Stimulated activated CD4-positive, alpha-beta T cell treated with anti-CD3 and anti-CD28 coated beads, Interleukin-12 subunit alpha, Interleukin-12 subunit beta, amount 100 ng/mL, for 4 hours (primary cell): ENCODE data around the gene XCL2.
"Not testable (repeated sequence)": the region's sequence is repeated elsewhere in the genome, so short reads cannot be mapped to it uniquely, and the experiment has no call there.

Source experiments
- DNase-seq: peaks from one replicate; pipeline ENCODE4 v3.0.0-alpha.2; 2020

The XCL2 gene

DNA sequence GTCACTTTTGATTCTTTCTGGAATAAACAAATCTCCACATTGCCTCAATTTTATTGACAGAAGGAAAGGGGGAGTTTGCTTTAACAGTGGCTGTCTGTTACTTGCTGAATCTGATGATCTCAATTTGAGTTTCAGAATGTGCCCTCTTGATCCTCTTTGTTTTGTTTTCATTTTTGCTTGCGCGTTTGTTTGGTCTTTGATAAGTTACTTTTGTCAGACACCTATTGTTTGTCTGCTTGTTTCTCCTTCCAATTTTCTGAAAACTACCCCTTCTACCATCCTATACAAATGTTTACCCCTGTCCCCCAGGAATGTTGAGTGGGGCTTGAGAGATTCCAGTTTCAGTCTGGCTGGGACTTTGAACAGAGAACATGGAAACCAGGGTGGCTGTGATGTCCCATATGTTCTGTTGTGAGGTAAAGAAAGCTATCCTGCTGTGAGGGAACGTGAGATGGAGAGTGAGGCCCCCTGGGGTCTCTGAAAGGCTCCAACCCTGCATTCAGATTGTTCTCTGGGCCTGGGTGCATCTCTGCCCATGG lies 11.8 kb upstream of the XCL2 start:
- DNase-seq = no peak

DNA sequence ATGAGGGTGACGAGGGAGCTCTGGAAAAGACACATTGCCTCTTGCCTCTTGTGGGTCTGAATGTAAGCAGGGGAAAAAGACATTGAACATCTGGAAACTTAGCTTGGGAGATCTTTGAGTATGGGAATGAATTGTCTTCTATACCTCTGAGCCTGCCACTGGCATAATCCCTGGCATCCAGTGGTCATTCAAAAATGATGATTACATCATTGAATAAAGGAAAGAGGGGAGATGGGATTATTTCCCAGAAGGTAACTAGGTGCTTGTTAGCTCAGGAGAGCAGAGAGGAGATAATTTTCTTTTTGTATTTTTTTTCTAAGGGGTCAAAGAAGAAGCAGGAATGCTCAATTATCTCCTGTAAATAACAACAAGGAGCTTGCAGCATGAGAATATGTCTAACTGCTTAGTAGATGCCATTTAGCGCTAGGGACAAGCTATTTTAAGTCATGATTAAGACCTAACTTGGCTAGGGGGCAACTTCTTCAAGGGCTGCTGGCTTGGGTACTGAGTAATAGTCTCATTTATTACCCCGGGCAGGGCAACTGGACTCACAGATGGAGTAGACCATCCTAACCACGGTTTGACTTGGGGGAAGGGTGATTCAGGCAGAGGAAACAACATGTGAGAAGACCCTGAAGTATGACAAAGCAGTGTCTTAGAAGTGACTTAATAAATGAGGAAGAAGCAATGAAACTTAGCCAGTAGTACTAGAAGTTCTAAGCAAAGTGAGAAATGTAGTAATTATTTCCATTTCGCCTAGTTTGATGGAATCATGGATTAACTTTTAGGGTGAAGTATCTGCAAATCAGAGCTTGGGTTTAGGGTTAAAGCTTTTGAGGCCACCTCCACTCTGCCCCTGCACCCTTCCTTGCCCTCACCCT lies 11.0 kb upstream of the XCL2 start:
- DNase-seq = no peak

DNA sequence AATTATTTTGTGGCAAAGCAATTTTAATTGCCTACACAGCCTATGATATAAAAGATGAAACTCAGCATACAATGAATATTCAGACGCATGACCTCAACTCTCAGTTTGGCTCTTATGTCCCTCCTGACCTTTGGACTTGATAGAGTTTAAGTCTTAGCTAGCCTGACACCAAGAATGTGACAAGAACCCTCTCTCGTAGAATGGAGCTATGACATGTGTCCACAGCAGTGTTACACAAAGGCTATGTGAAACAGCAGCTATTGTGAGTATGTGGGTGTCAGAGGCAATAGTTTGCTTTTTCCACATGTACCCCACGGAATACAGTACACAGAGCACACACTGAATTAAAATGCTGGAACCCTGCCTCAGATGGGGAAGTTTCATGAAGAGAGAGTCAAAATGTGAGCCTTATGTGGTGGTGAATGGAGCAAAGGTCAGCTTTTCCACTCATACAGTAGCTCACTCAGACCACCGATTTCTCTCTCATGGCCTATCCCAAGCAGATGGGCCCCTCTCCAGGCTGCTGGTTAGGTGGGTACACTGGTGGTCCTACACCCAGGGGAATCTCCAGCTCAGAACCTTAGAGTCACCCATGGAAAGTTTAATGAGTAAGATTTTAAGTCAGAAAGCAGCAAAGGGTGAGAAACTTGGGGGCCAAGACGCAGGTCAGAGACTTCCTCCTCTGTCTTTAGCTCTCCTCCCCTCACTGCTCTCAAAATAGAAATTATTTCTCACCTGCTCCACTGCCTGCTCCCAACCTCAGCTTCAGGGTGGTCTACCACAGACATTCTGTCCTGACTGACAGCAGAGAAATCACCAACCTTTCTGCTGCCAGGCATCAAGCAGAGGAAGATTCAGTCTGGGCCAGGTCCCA lies 10.1 kb upstream of the XCL2 start:
- no peak for DNase-seq

DNA sequence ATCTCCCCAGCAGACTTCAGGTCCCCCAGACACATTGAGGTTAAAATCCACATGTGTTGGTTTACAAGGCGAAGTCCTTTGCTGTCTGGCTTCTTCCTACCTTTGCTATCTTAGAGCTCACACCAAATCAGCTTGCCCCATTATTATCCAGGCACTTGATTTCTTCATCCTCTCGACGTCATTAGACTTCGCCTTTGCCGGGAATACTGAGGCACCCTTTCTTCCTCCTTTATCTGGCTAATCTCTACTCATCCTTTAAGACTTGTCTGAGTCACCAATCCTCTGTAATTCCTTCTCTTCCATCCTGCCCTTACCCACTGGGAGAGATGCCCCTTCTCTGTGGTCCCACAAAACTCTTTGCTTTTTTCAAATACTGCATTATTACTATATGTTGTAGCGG lies 9.2 kb upstream of the XCL2 start:
- no peak for DNase-seq

GRCh38 chr1:168551688-168552087 lies 7.9 kb upstream of the XCL2 start:
- no peak for DNase-seq

- DNase-seq = no peak
Observed at GRCh38 chr1:168550971-168551370, 7.2 kb upstream of the XCL2 start.

- DNase-seq = not testable (repeated sequence)
Observed at GRCh38 chr1:168546553-168546895, 2.7 kb upstream of the XCL2 start.

DNA sequence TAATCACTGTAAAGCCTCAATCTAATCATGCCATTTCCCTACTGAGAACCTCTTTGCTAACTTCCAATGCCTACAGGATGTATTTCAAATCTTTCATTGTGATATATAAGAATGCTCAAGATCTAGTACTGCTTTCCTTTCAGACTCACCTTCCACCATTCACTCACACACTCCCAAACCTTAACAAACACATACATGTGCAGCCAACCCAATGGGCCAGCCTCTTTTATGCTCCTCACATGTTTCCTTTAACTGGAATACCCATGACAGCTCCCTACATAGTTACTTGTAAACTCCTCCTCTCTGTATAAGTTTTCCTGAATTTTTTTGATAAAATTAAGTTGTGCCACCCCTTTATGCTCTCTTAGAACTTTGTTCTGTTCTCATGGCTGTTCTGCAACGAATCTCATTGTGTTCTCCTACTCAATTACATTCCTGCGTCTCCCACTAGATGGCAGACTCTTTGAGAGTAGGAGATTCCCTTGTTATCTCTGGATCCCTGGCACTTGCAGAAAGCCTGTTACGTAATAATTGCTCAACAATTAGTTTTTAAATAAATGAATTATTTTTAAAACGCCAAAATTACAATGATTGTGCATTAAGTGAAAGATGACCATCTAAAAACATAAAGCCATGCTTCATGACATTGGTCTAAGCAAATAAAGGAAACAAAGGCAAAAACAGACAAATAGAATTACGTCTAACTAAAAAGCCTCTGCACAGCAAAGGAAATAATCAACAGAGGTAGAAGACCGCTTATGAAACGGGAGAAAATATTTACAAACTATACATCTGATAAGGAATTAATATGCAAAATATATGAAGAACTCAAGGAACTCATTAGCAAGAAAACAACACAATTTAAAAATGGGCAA lies 2.1 kb upstream of the XCL2 start:
- DNase-seq = not testable (repeated sequence)

- not testable (repeated sequence) for DNase-seq
Observed at GRCh38 chr1:168542978-168543377, 819 bp downstream of the XCL2 start.

DNA sequence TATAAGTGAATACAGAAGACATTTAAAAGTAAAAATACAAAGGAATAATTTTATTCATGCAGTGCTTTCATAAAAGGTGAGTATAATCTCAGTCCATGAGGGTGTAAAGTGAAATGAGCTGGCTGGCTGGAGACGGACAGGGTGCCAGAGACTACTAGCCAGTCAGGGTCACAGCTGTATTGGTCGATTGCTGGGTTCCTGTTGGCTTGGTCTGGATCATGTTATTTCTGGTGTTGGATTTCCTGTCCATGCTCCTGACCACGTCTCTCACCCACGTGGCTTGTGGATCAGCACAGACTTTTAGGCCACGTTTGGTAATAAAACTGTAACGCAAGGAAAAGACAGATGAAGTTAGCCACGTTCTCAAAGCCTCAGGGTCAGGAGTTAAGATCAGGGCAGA lies 3.0 kb downstream of the XCL2 start:
- not testable (repeated sequence) for DNase-seq

- DNase-seq = no peak
Observed at GRCh38 chr1:168535536-168535935, 8.3 kb downstream of the XCL2 start.

- DNase-seq = no peak
Observed at GRCh38 chr1:168531615-168532345, 12.0 kb downstream of the XCL2 start.

GRCh38 chr1:168529518-168529917 lies 14.3 kb downstream of the XCL2 start:
- DNase-seq = no peak

DNA sequence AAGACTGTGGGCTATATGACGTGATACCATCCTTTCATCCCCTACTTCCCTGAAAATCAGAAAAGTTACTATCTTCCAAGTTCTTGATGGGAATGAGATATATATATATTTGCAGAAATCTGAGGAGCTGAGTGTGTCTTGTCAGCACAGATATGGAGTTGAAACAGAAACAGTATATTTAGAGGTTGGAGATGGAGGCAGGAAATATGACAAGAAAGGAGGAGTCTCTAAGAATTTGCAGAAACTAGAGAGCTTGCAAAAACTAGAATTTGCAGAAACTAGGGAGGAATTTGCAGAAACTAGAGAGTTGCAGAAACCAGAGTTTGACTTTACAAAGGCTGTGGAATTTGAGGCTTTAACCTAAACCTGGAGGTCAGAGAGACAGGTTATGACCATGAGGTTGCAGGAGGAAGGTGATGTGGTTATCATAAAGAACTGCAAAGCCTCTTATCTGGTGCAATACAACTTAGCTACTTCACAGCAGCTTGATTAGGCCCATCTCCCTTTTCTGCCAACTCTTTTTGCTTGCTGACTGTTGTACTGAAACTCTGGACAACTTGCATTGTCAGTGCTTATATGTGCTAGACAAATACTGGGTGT lies 22.3 kb downstream of the XCL2 start:
- DNase-seq = no peak

DNA sequence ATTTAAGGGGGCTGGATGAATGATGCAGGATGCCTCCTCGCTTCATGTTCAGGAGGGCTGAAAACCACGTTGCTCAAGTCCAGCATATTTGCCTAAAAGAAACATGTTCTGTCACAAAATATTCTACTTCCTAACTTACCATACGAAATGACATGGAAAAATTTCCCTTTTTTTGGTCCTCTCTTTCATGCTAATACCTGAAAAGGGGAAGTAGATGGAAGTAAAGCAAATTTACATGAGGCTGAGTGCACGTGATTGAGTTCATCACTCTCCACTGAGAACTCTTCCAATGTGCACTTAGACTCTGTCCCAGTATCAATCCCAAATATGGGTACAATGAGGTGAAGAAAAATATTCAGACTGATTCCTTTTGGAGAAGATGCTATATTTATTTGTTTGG lies 23.0 kb downstream of the XCL2 start:
- no peak for DNase-seq

DNA sequence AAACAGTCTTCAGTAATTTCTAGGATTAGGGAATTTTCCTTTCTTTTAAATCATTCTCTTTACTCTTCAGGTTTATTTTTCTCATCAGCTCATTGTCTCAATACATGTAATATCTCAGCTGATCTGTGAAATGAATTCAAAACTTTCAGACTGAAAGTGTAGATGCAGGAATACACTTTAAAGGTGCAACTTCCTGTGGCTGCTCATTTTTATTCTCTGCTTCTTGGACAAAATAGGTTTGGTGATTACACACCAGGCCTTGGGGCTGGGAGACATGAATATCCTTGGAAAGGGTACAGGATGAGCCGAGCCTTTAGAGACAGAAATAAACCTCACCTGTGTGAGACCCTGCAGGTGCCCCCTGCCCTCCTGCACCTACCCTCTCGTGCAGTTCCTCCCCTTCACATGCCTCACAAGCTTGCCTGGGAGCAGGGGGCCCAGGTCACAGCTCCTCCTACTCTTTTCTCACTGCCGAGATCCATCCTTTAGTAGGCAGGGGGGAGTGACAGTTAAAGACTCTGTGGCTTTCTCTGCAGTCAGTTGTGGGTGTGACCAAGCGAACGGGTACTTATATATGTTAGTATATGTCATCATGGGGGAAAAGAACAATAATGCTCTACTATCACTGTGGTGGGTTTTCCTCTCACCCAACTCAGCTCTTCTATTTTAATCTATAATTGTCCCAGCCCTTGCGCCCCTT lies 23.6 kb downstream of the XCL2 start:
- peak; percentile 8 for DNase-seq

DNA sequence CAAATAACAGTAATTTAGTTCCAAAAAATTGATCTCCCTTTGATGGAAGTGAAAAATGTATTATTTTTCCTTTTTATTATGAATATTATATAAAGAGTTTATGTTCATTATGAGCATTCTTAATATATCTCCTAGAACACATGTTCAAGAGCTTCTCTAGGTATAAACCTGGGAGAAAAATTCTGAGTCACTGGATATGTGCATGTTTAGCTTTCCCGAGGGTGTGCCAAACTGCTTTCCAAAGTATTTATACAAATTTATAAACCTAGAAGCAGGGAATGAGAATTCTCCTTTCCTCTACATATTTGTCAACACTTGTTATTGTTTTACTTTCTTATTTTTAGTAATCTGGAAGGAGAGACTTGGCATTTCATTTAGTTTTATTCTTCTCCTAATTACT lies 25.0 kb downstream of the XCL2 start:
- no peak for DNase-seq

DNA sequence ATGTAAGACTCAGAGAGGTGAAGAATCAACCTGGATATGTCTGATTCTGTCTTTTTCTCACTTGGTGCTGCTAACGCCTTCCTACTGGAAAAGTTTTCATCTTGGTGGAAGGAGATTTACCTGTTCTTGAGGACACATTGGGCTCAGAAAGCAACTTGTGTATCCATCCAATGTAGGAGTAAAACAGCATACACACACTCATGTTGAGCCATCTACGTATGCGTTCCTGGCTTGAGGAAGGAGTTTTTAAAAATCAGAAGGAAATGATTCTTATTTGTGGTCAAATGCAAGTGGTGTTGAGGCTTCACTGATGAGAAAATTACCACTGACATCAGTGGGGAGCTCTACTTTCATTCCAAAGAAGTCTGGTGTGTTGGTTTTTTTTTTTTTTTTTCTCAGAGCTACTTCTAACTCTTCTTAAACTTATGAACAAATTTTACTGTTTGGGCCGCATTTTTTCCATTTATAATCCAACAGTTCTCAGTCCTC lies 25.6 kb downstream of the XCL2 start:
- DNase-seq = no peak

GRCh38 chr1:168514455-168514854 lies 29.3 kb downstream of the XCL2 start:
- no peak for DNase-seq

GRCh38 chr1:168513656-168514404 lies 30.0 kb downstream of the XCL2 start:
- DNase-seq = no peak
